Pancreas (tissue), 10 donors: ENCODE results near the gene TRAPPC3. TPM values are rescaled to one million over a fixed set of nuclear protein-coding genes. Genes with fewer than 3 reads are reported as not detected.
A peak's percentile ranks its signal among the peaks of the same experiment; 100 is the strongest.

ENCODE experiments used
- ATAC-seq, 4 donors: fragments of 200-7000 bp; cut with Tn5 transposase; one replicate each; pipeline versions ENCODE4 v1.8.0 to v1.9.1; 2020; ENCODE audit warnings: mild to moderate bottlenecking in 4 of 4, moderate library complexity in 4 of 4
- DNase-seq, 6 donors: peaks; one replicate each; pipeline ENCODE4 v3.0.0-alpha.2; 2020
- FAIRE-seq: peaks from 2 replicates; lab custom pipeline; 2012; peaks lifted over from hg19 to GRCh38; lab: Jason Lieb, UNC
- H3K27ac ChIP-seq, 4 donors: fragments of 200-600 bp; sonication (generic); 1 replicate in 3 of 4; 2 replicates in 1 of 4; pipeline versions ENCODE4 v1.5.0 to v1.8.0; 2020
- H3K27me3 ChIP-seq, 4 donors: fragments of 200-600 bp; one replicate each; pipeline ENCODE4 v1.8.0; 2021
- H3K36me3 ChIP-seq, 3 donors: fragments of 200-600 bp; sonication (generic) in 1 of 3; one replicate each; pipeline versions ENCODE4 v1.5.0 to v1.8.0; 2020 to 2021
- H3K4me1 ChIP-seq, 3 donors: fragments of 200-600 bp; one replicate each; pipeline ENCODE4 v1.8.0; 2021
- H3K4me3 ChIP-seq, 4 donors: fragments of 200-600 bp; sonication (generic) in 2 of 4; one replicate each; pipeline versions ENCODE4 v1.5.0 to v1.8.0; 2020 to 2021
- H3K9me3 ChIP-seq, 4 donors: fragments of 200-600 bp; one replicate each; pipeline ENCODE4 v1.8.0; 2021
- CTCF ChIP-seq, 4 donors: fragments of 200-600 bp; sonication (generic) in 3 of 4; IDR thresholded peaks; one replicate each; pipeline versions ENCODE4 v1.5.0 to v1.8.0; 2021; ENCODE audit warnings: antibody characterized with exemption in 4 of 4
- WGBS, 2 donors: extraction: QIAGEN DNeasy Blood & Tissue Kit; methylation state at CpG; one replicate each; pipeline ENCODE4 v1.1.7; 2013; 5-methylcytosine and 5-hydroxymethylcytosine counted together
- intact Hi-C, 3 donors: fragments of 100-400 bp; cut with DNase I; formaldehyde crosslinking; loops; one replicate each; pipeline versions ENCODE4 v1.11.1 to v1.14.2; 2022
- polyA plus RNA-seq, 2 donors: library from polyadenylated mRNA; stranded (reverse); fragments of 200-250 nt; gene quantifications; one replicate each; pipeline ENCODE4 v1.2.3, GENCODE V29; 2013
- total RNA-seq, 6 donors: library from RNA; stranded (reverse); fragmentation: NEBNext Ultra II Directional in 4 of 6; extraction: Animal tissue kit (Norgen Biotek cat#: 25700) in 4 of 6; gene quantifications; one replicate each; pipeline versions ENCODE4 v1.2.1 to v1.2.4, GENCODE V29; 2021 to 2023
- donor health status: healthy with polysubstance abuse.
- donor health status: DM: no; HTN: no; CAD: no; lungs with moderate emphysema.
- donor health status: DM: no; HTN: no; CAD: no.
- donor health status: control.
- donor health status: control.
- donor health status: Bipolar disorder and iron deficiency.
- donor health status: DM: yes; HTN: yes; CAD: no.
- donor health status: DM: no; HTN: no; CAD: no.
- donor health status: DM: no; HTN: no; CAD: no.
- donor health status: DM: yes; HTN: yes; CAD: no.

The TRAPPC3 gene
- total and polyA plus RNA-seq, 8 donors: 21.8 to 41.5 (median 27.0) TPM

DNA sequence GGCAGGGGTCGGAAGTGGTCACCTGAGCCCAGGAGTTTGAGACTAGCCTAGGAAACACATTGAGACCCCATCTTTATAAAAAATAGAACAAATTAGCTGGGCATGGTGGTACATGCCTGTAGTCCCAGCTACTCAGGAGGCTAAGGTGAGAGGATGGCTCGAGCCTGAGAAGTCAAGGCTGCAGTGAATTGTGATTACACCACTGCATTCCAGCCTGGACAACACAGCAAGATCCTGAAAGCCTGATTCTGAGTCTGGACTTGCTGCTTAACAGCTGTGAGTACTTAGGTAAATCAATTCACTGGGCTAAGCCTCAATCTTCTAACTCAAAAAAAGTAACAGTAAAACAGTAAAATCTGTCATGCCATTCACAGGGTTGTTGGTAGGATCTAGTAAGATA, 4.9 kb downstream of the TRAPPC3 start:
- intact Hi-C loops: no loop called here

DNA sequence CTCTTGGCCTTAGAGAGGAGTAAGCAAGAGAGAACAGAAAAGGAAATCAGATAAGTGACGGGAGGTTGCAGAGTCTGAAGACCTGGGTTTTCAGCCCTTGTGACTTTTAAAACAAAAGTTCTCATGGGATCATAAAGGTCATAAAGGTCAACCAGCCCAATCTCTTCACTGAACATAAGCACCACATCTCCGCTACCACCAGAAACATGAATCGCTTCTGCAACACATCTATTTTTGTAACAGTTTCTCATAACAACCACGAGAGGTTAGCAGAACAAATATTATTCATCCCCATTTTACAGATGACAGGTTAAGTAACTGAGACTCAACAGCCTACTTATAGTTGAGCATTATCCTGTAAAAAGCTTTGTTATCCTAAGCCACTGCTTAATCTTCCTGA, 5.9 kb downstream of the TRAPPC3 start:
- no peak for TF ChIP-seq CTCF (IDR thresholded peaks at IDR 0.05)
- Histone ChIP-seq H3K4me1 (peaks cover 0 to 15% (median 5%) of the 10 kb centered on the region in 3 donors), H3K36me3 (peaks cover 0 to 6% (median 0%) of the 10 kb centered on the region in 3 donors), H3K4me3 (no peak overlapping the region), H3K27ac (no peak overlapping the region), H3K27me3 (no peaks in the 10 kb centered on the region), H3K9me3 (no peaks in the 10 kb centered on the region)
- 87 to 90% methylated on average over 4 of the region's 4 CpGs for WGBS, 2 donors
- DNase-seq: no peak
- intact Hi-C loops: no loop called here
- ATAC-seq: no peak
- no peak for FAIRE-seq

More for the DNA sequence above, 4.9 kb downstream of the TRAPPC3 start:
- H3K27ac ChIP-seq: no peak overlapping the region
- no peak overlapping the region for H3K4me3 ChIP-seq
- peaks cover 0 to 2% (median 0%) of the 10 kb centered on the region in 3 donors for H3K36me3 ChIP-seq
- 91 to 93% methylated on average over 2 of the region's 2 CpGs for WGBS, 2 donors
- no peaks in the 10 kb centered on the region for H3K27me3 ChIP-seq
- peaks cover 0 to 16% (median 5%) of the 10 kb centered on the region in 3 donors for H3K4me1 ChIP-seq
- FAIRE-seq: no peak
- DNase-seq: no peak
- no peaks in the 10 kb centered on the region for H3K9me3 ChIP-seq
- no peak for ATAC-seq
- no peak for TF ChIP-seq CTCF (IDR thresholded peaks at IDR 0.05)

GRCh38 chr1:36142121-36142520, 7.2 kb downstream of the TRAPPC3 start:
- peaks cover 0 to 12% (median 4%) of the 10 kb centered on the region in 3 donors for H3K36me3 ChIP-seq
- peak overlapping the region in 1 of 4 donors; percentile 11 for H3K27ac ChIP-seq
- peaks cover 0 to 11% (median 5%) of the 10 kb centered on the region in 3 donors for H3K4me1 ChIP-seq
- DNase-seq: no peak
- 5 to 10% methylated on average over 1 of the region's 1 CpG for WGBS, 2 donors
- H3K9me3 ChIP-seq: no peaks in the 10 kb centered on the region
- H3K4me3 ChIP-seq: no peak overlapping the region
- no peak for TF ChIP-seq CTCF (IDR thresholded peaks at IDR 0.05)
- FAIRE-seq: no peak
- peak; percentile 15 to 57 (median 44) for ATAC-seq
- intact Hi-C loops: no loop called here
- no peaks in the 10 kb centered on the region for H3K27me3 ChIP-seq

GRCh38 chr1:36139521-36139920, 9.8 kb downstream of the TRAPPC3 start:
- H3K4me3 ChIP-seq: no peak overlapping the region
- DNase-seq (no peak), ATAC-seq (no peak), FAIRE-seq (no peak)
- H3K36me3 ChIP-seq: peaks cover 0 to 23% (median 4%) of the 10 kb centered on the region in 3 donors
- TF ChIP-seq CTCF (IDR thresholded peaks at IDR 0.05): no peak
- WGBS, 2 donors: 59 to 62% methylated on average over 5 of the region's 5 CpGs
- no peak overlapping the region for H3K27ac ChIP-seq
- intact Hi-C loops: no loop called here
- H3K9me3 ChIP-seq: no peaks in the 10 kb centered on the region
- peaks cover 0 to 11% (median 5%) of the 10 kb centered on the region in 3 donors for H3K4me1 ChIP-seq
- no peaks in the 10 kb centered on the region for H3K27me3 ChIP-seq

- DNase-seq (no peak), FAIRE-seq (no peak), ATAC-seq (no peak)
- intact Hi-C loops: no loop called here
- TF ChIP-seq CTCF (IDR thresholded peaks at IDR 0.05): no peak
- WGBS, 2 donors: 91 to 93% methylated on average over 3 of the region's 3 CpGs
- no peak overlapping the region for H3K4me3 ChIP-seq
- H3K27ac ChIP-seq: no peak overlapping the region
- peaks cover 3 to 11% (median 5%) of the 10 kb centered on the region in 3 donors for H3K4me1 ChIP-seq
- no peaks in the 10 kb centered on the region for H3K9me3 ChIP-seq
- peaks cover 0 to 23% (median 4%) of the 10 kb centered on the region in 3 donors for H3K36me3 ChIP-seq
- no peaks in the 10 kb centered on the region for H3K27me3 ChIP-seq
These were observed 11.5 kb downstream of the TRAPPC3 start for GRCh38 chr1:36137776-36138175.
